Measurements from ENCODE around the gene PROX1. TPM values are rescaled to one million over a fixed set of nuclear protein-coding genes. Genes with fewer than 3 reads are reported as not detected.

The PROX1 gene, protein sequence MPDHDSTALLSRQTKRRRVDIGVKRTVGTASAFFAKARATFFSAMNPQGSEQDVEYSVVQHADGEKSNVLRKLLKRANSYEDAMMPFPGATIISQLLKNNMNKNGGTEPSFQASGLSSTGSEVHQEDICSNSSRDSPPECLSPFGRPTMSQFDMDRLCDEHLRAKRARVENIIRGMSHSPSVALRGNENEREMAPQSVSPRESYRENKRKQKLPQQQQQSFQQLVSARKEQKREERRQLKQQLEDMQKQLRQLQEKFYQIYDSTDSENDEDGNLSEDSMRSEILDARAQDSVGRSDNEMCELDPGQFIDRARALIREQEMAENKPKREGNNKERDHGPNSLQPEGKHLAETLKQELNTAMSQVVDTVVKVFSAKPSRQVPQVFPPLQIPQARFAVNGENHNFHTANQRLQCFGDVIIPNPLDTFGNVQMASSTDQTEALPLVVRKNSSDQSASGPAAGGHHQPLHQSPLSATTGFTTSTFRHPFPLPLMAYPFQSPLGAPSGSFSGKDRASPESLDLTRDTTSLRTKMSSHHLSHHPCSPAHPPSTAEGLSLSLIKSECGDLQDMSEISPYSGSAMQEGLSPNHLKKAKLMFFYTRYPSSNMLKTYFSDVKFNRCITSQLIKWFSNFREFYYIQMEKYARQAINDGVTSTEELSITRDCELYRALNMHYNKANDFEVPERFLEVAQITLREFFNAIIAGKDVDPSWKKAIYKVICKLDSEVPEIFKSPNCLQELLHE
- total RNA-seq = 10 to 100 TPM; 13.7 to 27.4 TPM

DNA sequence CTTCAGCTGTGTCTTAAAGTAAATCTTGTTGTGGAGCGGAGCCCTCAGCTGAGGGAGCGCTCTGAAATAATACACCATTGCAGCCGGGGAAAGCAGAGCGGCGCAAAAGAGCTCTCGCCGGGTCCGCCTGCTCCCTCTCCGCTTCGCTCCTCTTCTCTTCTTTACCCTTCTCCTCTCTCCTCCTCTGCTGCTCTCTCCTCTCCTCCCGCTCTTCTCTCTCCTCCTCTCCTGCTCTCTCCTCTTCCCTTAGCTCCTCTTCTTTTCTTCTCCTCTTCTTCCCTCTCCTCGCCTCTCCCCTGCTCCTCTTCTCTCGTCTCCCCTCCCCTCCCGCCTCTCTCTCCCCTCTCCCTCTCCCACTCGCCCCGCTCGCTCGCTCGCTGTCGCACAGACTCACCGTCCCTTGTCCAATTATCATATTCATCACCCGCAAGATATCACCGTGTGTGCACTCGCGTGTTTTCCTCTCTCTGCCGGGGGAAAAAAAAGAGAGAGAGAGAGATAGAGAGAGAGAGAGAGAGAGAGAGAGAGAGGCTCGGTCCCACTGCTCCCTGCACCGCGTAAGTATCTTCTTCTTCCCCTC is at the start of gene PROX1:
Gene PROX1 (plus strand): TSS at position 47 of the 580 bp plus-strand sequence. CDS start 8,563 bp downstream, outside the sequence.
- intact Hi-C loops (cut with DNase I) = no loop called here
- ATAC-seq (peak; percentile 4), DNase-seq (peak in 2 of 4 donors; percentile 34 to 89)
- no peaks in the 10 kb centered on the region for H3K9me3 ChIP-seq
- H3K4me3 ChIP-seq = peak within 1 kb of the TSS; percentile 39 to 53
- 1 to 2% methylated on average over 29 of the region's 29 CpGs for WGBS, 2 donors
- H3K36me3 ChIP-seq (replicated peaks in 1 of 2; ENCODE audit: insufficient read depth in 1 of 2, low read depth in 2 of 2) = no peaks in the 10 kb centered on the region
- H3K27me3 ChIP-seq = peaks cover 0 to 7% of the 10 kb centered on the region in 2 donors
- peak within 1 kb of the TSS; percentile 62 to 97 (median 87) for H3K27ac ChIP-seq
- TF ChIP-seq, protein P1, sequence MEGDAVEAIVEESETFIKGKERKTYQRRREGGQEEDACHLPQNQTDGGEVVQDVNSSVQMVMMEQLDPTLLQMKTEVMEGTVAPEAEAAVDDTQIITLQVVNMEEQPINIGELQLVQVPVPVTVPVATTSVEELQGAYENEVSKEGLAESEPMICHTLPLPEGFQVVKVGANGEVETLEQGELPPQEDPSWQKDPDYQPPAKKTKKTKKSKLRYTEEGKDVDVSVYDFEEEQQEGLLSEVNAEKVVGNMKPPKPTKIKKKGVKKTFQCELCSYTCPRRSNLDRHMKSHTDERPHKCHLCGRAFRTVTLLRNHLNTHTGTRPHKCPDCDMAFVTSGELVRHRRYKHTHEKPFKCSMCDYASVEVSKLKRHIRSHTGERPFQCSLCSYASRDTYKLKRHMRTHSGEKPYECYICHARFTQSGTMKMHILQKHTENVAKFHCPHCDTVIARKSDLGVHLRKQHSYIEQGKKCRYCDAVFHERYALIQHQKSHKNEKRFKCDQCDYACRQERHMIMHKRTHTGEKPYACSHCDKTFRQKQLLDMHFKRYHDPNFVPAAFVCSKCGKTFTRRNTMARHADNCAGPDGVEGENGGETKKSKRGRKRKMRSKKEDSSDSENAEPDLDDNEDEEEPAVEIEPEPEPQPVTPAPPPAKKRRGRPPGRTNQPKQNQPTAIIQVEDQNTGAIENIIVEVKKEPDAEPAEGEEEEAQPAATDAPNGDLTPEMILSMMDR (IDR thresholded peaks at IDR 0.05) = peak in 3 of 7 experiments; percentile 11 to 34 (median 24)
- TF ChIP-seq POLR2A (IDR thresholded peaks at IDR 0.05) = peak; percentile 77 to 98 (median 96)
- H3K4me1 ChIP-seq = peaks cover 42% of the 10 kb centered on the region

DNA sequence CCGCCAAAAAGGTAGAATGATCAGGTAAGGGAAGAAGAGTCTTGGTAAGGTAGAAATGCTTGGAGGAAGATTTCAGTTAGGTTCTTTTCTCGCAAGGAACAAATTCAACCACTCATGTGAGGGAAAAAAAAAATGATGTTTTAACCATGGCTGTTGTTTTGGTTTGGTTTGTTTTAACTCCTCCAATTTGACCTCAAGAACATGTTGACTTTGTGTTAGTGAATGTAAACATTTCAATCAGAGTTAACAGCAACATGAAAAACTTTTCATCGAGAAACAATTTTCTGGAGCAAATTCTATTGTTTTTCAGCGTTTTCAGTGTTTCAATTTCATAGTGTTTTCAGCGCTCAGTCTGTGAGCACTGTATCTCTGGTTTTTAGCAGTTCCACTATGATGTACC is 49.0 kb upstream of the PROX1 start:
- ATAC-seq = no peak
- DNase-seq = no peak
- Histone ChIP-seq H3K9me3 (no peaks in the 10 kb centered on the region), H3K27me3 (no peaks in the 10 kb centered on the region), H3K36me3 (replicated peaks in 1 of 2; ENCODE audit: insufficient read depth in 1 of 2, low read depth in 2 of 2) (no peaks in the 10 kb centered on the region), H3K27ac (no peak overlapping the region), H3K4me1 (peaks cover 13% of the 10 kb centered on the region), H3K4me3 (no peak overlapping the region)
- 71 to 74% methylated on average over 5 of the region's 5 CpGs for WGBS, 2 donors
- intact Hi-C loops (cut with DNase I) = no loop called here
- no peak for TF ChIP-seq POLR2A (IDR thresholded peaks at IDR 0.05)

- H3K27ac ChIP-seq = no peak overlapping the region
These were observed 47.9 kb upstream of the PROX1 start for GRCh38 chr1:213939888-213940287.

GRCh38 chr1:213940947-213941346 is 46.8 kb upstream of the PROX1 start:
- Histone ChIP-seq H3K36me3 (replicated peaks in 1 of 2; ENCODE audit: insufficient read depth in 1 of 2, low read depth in 2 of 2) (no peaks in the 10 kb centered on the region), H3K27me3 (no peaks in the 10 kb centered on the region), H3K4me3 (no peak overlapping the region), H3K4me1 (no peaks in the 10 kb centered on the region), H3K27ac (no peak overlapping the region), H3K9me3 (no peaks in the 10 kb centered on the region)
- intact Hi-C loops (cut with DNase I) = no loop called here
- no peak for DNase-seq
- ATAC-seq = no peak
- TF ChIP-seq, protein P1 (IDR thresholded peaks at IDR 0.05) = no peak
- TF ChIP-seq POLR2A (IDR thresholded peaks at IDR 0.05) = no peak

More at GRCh38 chr1:213939888-213940287, 47.9 kb upstream of the PROX1 start:
- ATAC-seq (no peak), DNase-seq (no peak)
- H3K36me3 ChIP-seq (replicated peaks in 1 of 2; ENCODE audit: insufficient read depth in 1 of 2, low read depth in 2 of 2) = no peaks in the 10 kb centered on the region
- intact Hi-C loops (cut with DNase I) = no loop called here
- no peak for TF ChIP-seq POLR2A (IDR thresholded peaks at IDR 0.05)
- TF ChIP-seq, protein P1 (IDR thresholded peaks at IDR 0.05) = no peak
- 56 to 66% methylated on average over 3 of the region's 3 CpGs for WGBS, 2 donors
- no peaks in the 10 kb centered on the region for H3K27me3 ChIP-seq
- no peak overlapping the region for H3K4me3 ChIP-seq
- H3K9me3 ChIP-seq = no peaks in the 10 kb centered on the region
- H3K4me1 ChIP-seq = peaks cover 2% of the 10 kb centered on the region

GRCh38 chr1:213942061-213942460 is 45.7 kb upstream of the PROX1 start:
- no peak overlapping the region for H3K27ac ChIP-seq
- WGBS, 2 donors = 87% methylated on average over 3 of the region's 3 CpGs
- ATAC-seq = no peak
- no peak for TF ChIP-seq POLR2A (IDR thresholded peaks at IDR 0.05)
- TF ChIP-seq, protein P1 (IDR thresholded peaks at IDR 0.05) = no peak
- H3K4me1 ChIP-seq = peaks cover under 1% of the 10 kb centered on the region
- DNase-seq = no peak
- no peaks in the 10 kb centered on the region for H3K27me3 ChIP-seq
- H3K4me3 ChIP-seq = no peak overlapping the region
- no peaks in the 10 kb centered on the region for H3K36me3 ChIP-seq (replicated peaks in 1 of 2; ENCODE audit: insufficient read depth in 1 of 2, low read depth in 2 of 2)
- no peaks in the 10 kb centered on the region for H3K9me3 ChIP-seq
- intact Hi-C loops (cut with DNase I) = no loop called here

Measured in body of pancreas (tissue), 4 donors.